Measurements from ENCODE around the gene MGAT3.

GRCh38 chr22:39480557-39480956 is 23.7 kb downstream of the MGAT3 start:
- TF ChIP-seq, protein P1, sequence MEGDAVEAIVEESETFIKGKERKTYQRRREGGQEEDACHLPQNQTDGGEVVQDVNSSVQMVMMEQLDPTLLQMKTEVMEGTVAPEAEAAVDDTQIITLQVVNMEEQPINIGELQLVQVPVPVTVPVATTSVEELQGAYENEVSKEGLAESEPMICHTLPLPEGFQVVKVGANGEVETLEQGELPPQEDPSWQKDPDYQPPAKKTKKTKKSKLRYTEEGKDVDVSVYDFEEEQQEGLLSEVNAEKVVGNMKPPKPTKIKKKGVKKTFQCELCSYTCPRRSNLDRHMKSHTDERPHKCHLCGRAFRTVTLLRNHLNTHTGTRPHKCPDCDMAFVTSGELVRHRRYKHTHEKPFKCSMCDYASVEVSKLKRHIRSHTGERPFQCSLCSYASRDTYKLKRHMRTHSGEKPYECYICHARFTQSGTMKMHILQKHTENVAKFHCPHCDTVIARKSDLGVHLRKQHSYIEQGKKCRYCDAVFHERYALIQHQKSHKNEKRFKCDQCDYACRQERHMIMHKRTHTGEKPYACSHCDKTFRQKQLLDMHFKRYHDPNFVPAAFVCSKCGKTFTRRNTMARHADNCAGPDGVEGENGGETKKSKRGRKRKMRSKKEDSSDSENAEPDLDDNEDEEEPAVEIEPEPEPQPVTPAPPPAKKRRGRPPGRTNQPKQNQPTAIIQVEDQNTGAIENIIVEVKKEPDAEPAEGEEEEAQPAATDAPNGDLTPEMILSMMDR (conservative IDR thresholded peaks at IDR 0.05 in 1 of 2, IDR thresholded peaks at IDR 0.05 in 1 of 2; ENCODE audit: extremely low read depth in 1 of 2, insufficient read depth in 1 of 2, low read depth in 1 of 2, low read length in 2 of 2): no peak
- no peak for TF ChIP-seq EZH2 (IDR thresholded peaks at IDR 0.05; ENCODE audit: borderline replicate concordance, low read length)

All from mammary epithelial cell (primary cell).